Activated gamma-delta T cell treated with Interleukin-2 at 50 U/mL for 16 hours (primary cell): ENCODE results near the gene PMS2.
"Not testable (repeated sequence)": the region's sequence is repeated elsewhere in the genome, so short reads cannot be mapped to it uniquely, and the experiment has no call there.

Experiments
- DNase-seq: peaks from one replicate; pipeline ENCODE4 v3.0.0-alpha.2; 2020

The PMS2 gene

GRCh38 chr7:6012355-6013104, 3.7 kb upstream of the PMS2 start:
- no peak for DNase-seq

- no peak for DNase-seq
These were observed 2.7 kb upstream of the PMS2 start for GRCh38 chr7:6011541-6011940.

GRCh38 chr7:6010370-6010769, 1.5 kb upstream of the PMS2 start:
- DNase-seq, result not testable (repeated sequence)

- not testable (repeated sequence) for DNase-seq
These were observed 836 bp downstream of the PMS2 start for GRCh38 chr7:6007835-6008590.

- DNase-seq, result no peak
These were observed 1.5 kb downstream of the PMS2 start for GRCh38 chr7:6007386-6007785.

GRCh38 chr7:5997210-5997808, 11.5 kb downstream of the PMS2 start:
- peak; percentile 48 for DNase-seq

GRCh38 chr7:5987061-5987460, 21.8 kb downstream of the PMS2 start:
- not testable (repeated sequence) for DNase-seq

- DNase-seq, result not testable (repeated sequence)
These were observed 29.1 kb downstream of the PMS2 start for GRCh38 chr7:5979680-5980314.

GRCh38 chr7:5973580-5973979, 35.3 kb downstream of the PMS2 start:
- not testable (repeated sequence) for DNase-seq

GRCh38 chr7:5970347-5970911, 38.4 kb downstream of the PMS2 start, which contains the start of gene RSPH10B:
Gene RSPH10B (minus strand): TSS chr7:5970689. CDS start chr7:5967116, 3,573 bp downstream.
- not testable (repeated sequence) for DNase-seq

- not testable (repeated sequence) for DNase-seq
These were observed 45.0 kb downstream of the PMS2 start for GRCh38 chr7:5963810-5964209.

- DNase-seq, result not testable (repeated sequence)
These were observed 45.6 kb downstream of the PMS2 start for GRCh38 chr7:5963205-5963604.

GRCh38 chr7:5934945-5935450, 73.9 kb downstream of the PMS2 start:
- DNase-seq, result not testable (repeated sequence)

GRCh38 chr7:5931905-5932644, 76.8 kb downstream of the PMS2 start:
- DNase-seq, result not testable (repeated sequence)

- not testable (repeated sequence) for DNase-seq
These were observed 77.6 kb downstream of the PMS2 start for GRCh38 chr7:5931250-5931649.

- DNase-seq, result not testable (repeated sequence)
These were observed 78.6 kb downstream of the PMS2 start for GRCh38 chr7:5930290-5930689.

GRCh38 chr7:5926263-5926870, 82.5 kb downstream of the PMS2 start:
- not testable (repeated sequence) for DNase-seq

- not testable (repeated sequence) for DNase-seq
These were observed 84.2 kb downstream of the PMS2 start for GRCh38 chr7:5924630-5925029.

GRCh38 chr7:5924180-5924579, 84.7 kb downstream of the PMS2 start:
- DNase-seq, result not testable (repeated sequence)
